ENCODE results near the gene SMYD3. TPM values are rescaled to one million over a fixed set of nuclear protein-coding genes. Genes with fewer than 3 reads are reported as not detected.

SMYD3 gene
- total RNA-seq, 4 donors from 2014 or later, result 12.0 to 15.0 (median 13.2) TPM

GRCh38 chr1:245988393-245989078 lies 518.5 kb downstream of the SMYD3 start:
- WGBS, result 94% methylated on average over 9 of the region's 9 CpGs
- Histone ChIP-seq H3K4me1 (no peaks in the 10 kb centered on the region), H3K27me3 (no peaks in the 10 kb centered on the region), H3K36me3 (no peaks in the 10 kb centered on the region), H3K27ac (replicated peaks in 1 of 4) (no peak overlapping the region), H3K4me3 (no peak overlapping the region), H3K9me3 (no peaks in the 10 kb centered on the region)
- DNase-seq (ENCODE audit: extremely low spot score), result no peak
- no peak for TF ChIP-seq EP300 (IDR thresholded peaks at IDR 0.05)
- no peak for TF ChIP-seq POLR2A (IDR thresholded peaks at IDR 0.05; ENCODE audit: low read depth)
- no peak for TF ChIP-seq CTCF (IDR thresholded peaks at IDR 0.05)
- TF ChIP-seq POLR2AphosphoS5 (IDR thresholded peaks at IDR 0.05), result no peak
- intact Hi-C loops (cut with DNase I), result no loop called here

DNA sequence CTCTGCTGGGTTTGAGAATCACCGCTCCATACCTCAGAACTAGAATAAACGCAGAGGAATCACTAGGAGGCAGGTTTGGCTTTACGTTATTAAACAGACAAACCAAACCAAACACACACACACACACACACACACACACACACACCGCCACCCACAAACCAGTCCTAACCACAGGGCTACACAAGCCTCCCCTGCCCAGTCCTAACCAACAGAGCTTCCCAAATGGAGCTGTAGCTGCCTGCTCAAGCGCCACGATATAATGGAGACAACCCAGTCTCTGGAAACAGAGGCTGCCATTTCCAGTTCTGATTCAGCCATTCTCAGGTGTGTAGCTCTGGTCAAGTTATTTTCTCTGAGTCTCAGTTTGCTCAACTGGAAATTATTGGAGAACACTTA lies 519.1 kb downstream of the SMYD3 start:
- intact Hi-C loops (cut with DNase I), result no loop called here
- no peak for TF ChIP-seq POLR2A (IDR thresholded peaks at IDR 0.05; ENCODE audit: low read depth)
- TF ChIP-seq EP300 (IDR thresholded peaks at IDR 0.05), result no peak
- no peak for TF ChIP-seq POLR2AphosphoS5 (IDR thresholded peaks at IDR 0.05)
- no peak for TF ChIP-seq CTCF (IDR thresholded peaks at IDR 0.05)
- H3K9me3 ChIP-seq, result no peaks in the 10 kb centered on the region
- H3K36me3 ChIP-seq, result no peaks in the 10 kb centered on the region
- no peaks in the 10 kb centered on the region for H3K27me3 ChIP-seq
- no peak overlapping the region for H3K4me3 ChIP-seq
- 93% methylated on average over 6 of the region's 6 CpGs for whole genome bisulfite sequencing
- H3K4me1 ChIP-seq, result no peaks in the 10 kb centered on the region
- H3K27ac ChIP-seq (replicated peaks in 1 of 4), result no peak overlapping the region
- DNase-seq (ENCODE audit: extremely low spot score), result no peak

DNA sequence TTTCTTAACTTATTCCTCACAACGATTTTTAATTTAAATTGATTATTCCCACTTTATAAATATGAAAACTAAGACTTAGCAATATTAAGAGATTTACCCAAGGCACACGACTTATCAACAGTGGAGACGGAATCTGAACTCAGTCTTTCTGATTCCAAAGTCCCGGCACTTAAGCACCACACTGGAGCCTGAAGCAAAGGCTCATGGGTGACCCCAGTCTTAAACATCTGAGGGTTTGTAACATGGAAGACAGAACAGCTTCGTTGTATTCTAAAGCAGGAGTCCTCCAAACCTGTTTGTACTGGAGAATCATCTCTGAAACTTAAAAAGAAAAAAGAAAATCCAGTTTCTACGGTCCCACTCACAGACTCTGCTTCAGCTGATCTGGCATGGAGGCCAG lies 519.5 kb downstream of the SMYD3 start:
- no peak for DNase-seq (ENCODE audit: extremely low spot score)
- H3K27ac ChIP-seq (replicated peaks in 1 of 4), result no peak overlapping the region
- no peak overlapping the region for H3K4me3 ChIP-seq
- intact Hi-C loops (cut with DNase I), result no loop called here
- no peak for TF ChIP-seq CTCF (IDR thresholded peaks at IDR 0.05)
- no peak for TF ChIP-seq EP300 (IDR thresholded peaks at IDR 0.05)
- no peak for TF ChIP-seq POLR2AphosphoS5 (IDR thresholded peaks at IDR 0.05)
- no peak for TF ChIP-seq POLR2A (IDR thresholded peaks at IDR 0.05; ENCODE audit: low read depth)
- H3K9me3 ChIP-seq, result no peaks in the 10 kb centered on the region
- H3K4me1 ChIP-seq, result no peaks in the 10 kb centered on the region
- no peaks in the 10 kb centered on the region for H3K36me3 ChIP-seq
- WGBS, result 92% methylated on average over 6 of the region's 6 CpGs
- no peaks in the 10 kb centered on the region for H3K27me3 ChIP-seq

- DNase-seq (ENCODE audit: extremely low spot score), result no peak
- no peak for TF ChIP-seq POLR2A (IDR thresholded peaks at IDR 0.05; ENCODE audit: low read depth)
- no peak for TF ChIP-seq CTCF (IDR thresholded peaks at IDR 0.05)
- no peak for TF ChIP-seq POLR2AphosphoS5 (IDR thresholded peaks at IDR 0.05)
- TF ChIP-seq EP300 (IDR thresholded peaks at IDR 0.05), result no peak
- Histone ChIP-seq H3K27ac (replicated peaks in 1 of 4) (no peak overlapping the region), H3K27me3 (no peaks in the 10 kb centered on the region), H3K4me3 (no peak overlapping the region), H3K36me3 (no peaks in the 10 kb centered on the region), H3K9me3 (no peaks in the 10 kb centered on the region), H3K4me1 (no peaks in the 10 kb centered on the region)
- 53% methylated on average over 2 of the region's 2 CpGs for WGBS
- intact Hi-C loops (cut with DNase I), result no loop called here
Observed at GRCh38 chr1:245987219-245987545, 519.9 kb downstream of the SMYD3 start.
